Esophagus muscularis mucosa (tissue), 4 donors: ENCODE measurements around the gene POLA2.

Experiments
- CTCF ChIP-seq, 3 experiments: fragments of 200-600 bp in 2 of 3; fragments of 450-650 bp in 1 of 3; sonication (generic) in 2 of 3; IDR thresholded peaks; one replicate each; pipeline ENCODE4 v1.5.1; 2017 to 2019; ENCODE audit warnings: antibody characterized with exemption in 3 of 3, mild to moderate bottlenecking in 2 of 3, moderate library complexity in 1 of 3
- EP300 ChIP-seq: sonication (generic); formaldehyde crosslinking; IDR thresholded peaks from one replicate; pipeline ENCODE4 v1.6.1; 2017; ENCODE audit warnings: antibody characterized with exemption
- POLR2A ChIP-seq: fragments of 450-650 bp; IDR thresholded peaks from one replicate; pipeline ENCODE4 v1.6.1; 2017; ENCODE audit warnings: antibody characterized with exemption, moderate library complexity, mild to moderate bottlenecking, low read depth
- POLR2AphosphoS5 ChIP-seq, 2 donors: sonication (generic); formaldehyde crosslinking; IDR thresholded peaks; one replicate each; pipeline ENCODE4 v1.6.1; 2017; ENCODE audit warnings: antibody characterized with exemption in 2 of 2

- TF ChIP-seq POLR2A, result no peak
- no peak for TF ChIP-seq CTCF (IDR thresholded peaks at IDR 0.05)
- TF ChIP-seq POLR2AphosphoS5 (IDR thresholded peaks at IDR 0.05), result no peak
- no peak for TF ChIP-seq EP300
These were observed 18.1 kb downstream of the POLA2 start for GRCh38 chr11:65279741-65280440.
